H1 (cell line): ENCODE results near the gene ECI1. TPM values are rescaled to one million over a fixed set of nuclear protein-coding genes. Genes with fewer than 3 reads are reported as not detected.

Experiments used
- CTCF ChIA-PET: fragments of 300-600 bp; sonication (Branson Sonifier 250); formaldehyde crosslinking; loops from one replicate; lab custom pipeline; 2021; ENCODE audit not compliant: partially characterized antibody; lab: Charles Lee
- POLR2A ChIA-PET: fragments of 300-600 bp; sonication (Branson Sonifier 250); formaldehyde crosslinking; loops from one replicate; lab custom pipeline; 2021; ENCODE audit warnings: inconsistent platforms; ENCODE audit not compliant: partially characterized antibody; lab: Charles Lee
- DNase-seq, 2 experiments: peaks; one replicate each; pipeline versions ENCODE4 v3.0.0 to v3.0.0-alpha.2; 2010 to 2022; ENCODE audit warnings: low spot score in 2 of 2, low read depth in 1 of 2, mixed read lengths in 1 of 2
- FAIRE-seq: peaks from 2 replicates; lab custom pipeline; 2011; peaks lifted over from hg19 to GRCh38; lab: Jason Lieb, UNC
- H2AFZ ChIP-seq: 2 replicates; pipeline ENCODE4 v1.8.1; 2012; ENCODE audit warnings: low read length, inconsistent platforms
- H2AK5ac ChIP-seq: 2 replicates; pipeline ENCODE4 v1.6.1; 2013; ENCODE audit warnings: low read depth, low read length
- H2BK120ac ChIP-seq: replicated peaks from 2 replicates; pipeline ENCODE3; 2013; ENCODE audit warnings: low read depth, low read length, inconsistent platforms
- H2BK12ac ChIP-seq: 2 replicates; pipeline ENCODE4 v1.6.1; 2013; ENCODE audit warnings: low read depth, low read length
- H2BK15ac ChIP-seq: 2 replicates; pipeline ENCODE4 v1.6.1; 2013; ENCODE audit warnings: low read length
- H2BK20ac ChIP-seq: 2 replicates; pipeline ENCODE4 v1.6.1; 2013; ENCODE audit warnings: low read length
- H2BK5ac ChIP-seq: 2 replicates; pipeline ENCODE4 v1.6.1; 2013; ENCODE audit warnings: low read depth, low read length
- H3K14ac ChIP-seq: 2 replicates; pipeline ENCODE4 v1.6.1; 2013; ENCODE audit warnings: inconsistent platforms; ENCODE audit not compliant: insufficient read length
- H3K18ac ChIP-seq: 2 replicates; pipeline ENCODE4 v1.6.1; 2013; ENCODE audit warnings: low read length; ENCODE audit errors: extremely low read depth
- H3K23ac ChIP-seq: 2 replicates; pipeline ENCODE4 v1.6.1; 2013; ENCODE audit warnings: inconsistent platforms; ENCODE audit not compliant: insufficient read length
- H3K23me2 ChIP-seq: 2 replicates; pipeline ENCODE4 v1.6.1; 2013; ENCODE audit warnings: low read depth, low read length
- H3K27ac ChIP-seq: 2 replicates; pipeline ENCODE4 v1.6.1; 2011; ENCODE audit warnings: low read depth, low read length, inconsistent platforms
- H3K27me3 ChIP-seq, 4 experiments: replicated peaks in 1 of 4; 1 replicate in 1 of 4; 2 replicates in 3 of 4; pipeline versions ENCODE4 v1.6.1 to v1.8.1; 2011 to 2013; ENCODE audit warnings: low read length in 3 of 4, mild to moderate bottlenecking in 3 of 4, inconsistent platforms in 2 of 4, mixed read lengths in 2 of 4, moderate library complexity in 1 of 4; ENCODE audit not compliant: control insufficient read depth in 3 of 4, insufficient read depth in 3 of 4; ENCODE audit errors: extremely low read depth in 1 of 4
- H3K36me3 ChIP-seq, 4 experiments: 2 replicates each; pipeline versions ENCODE4 v1.6.1 to v1.8.1; 2011 to 2013; ENCODE audit warnings: mild to moderate bottlenecking in 4 of 4, low read length in 3 of 4, moderate library complexity in 2 of 4, control low read depth in 1 of 4, inconsistent platforms in 1 of 4; ENCODE audit not compliant: insufficient read depth in 4 of 4, control insufficient read depth in 2 of 4
- H3K4ac ChIP-seq: replicated peaks from 2 replicates; pipeline ENCODE3; 2013; ENCODE audit warnings: low read length, low read depth, mixed read lengths, inconsistent platforms; ENCODE audit not compliant: insufficient read length
- H3K4me1 ChIP-seq, 4 experiments: replicated peaks in 1 of 4; 1 replicate in 1 of 4; 2 replicates in 3 of 4; pipeline versions ENCODE4 v1.6.1 to v1.8.1; 2011 to 2013; ENCODE audit warnings: low read length in 3 of 4, inconsistent platforms in 2 of 4, mixed read lengths in 1 of 4; ENCODE audit not compliant: insufficient read depth in 4 of 4, control insufficient read depth in 3 of 4
- H3K4me2 ChIP-seq, 2 experiments: 2 replicates each; pipeline versions ENCODE4 v1.6.1 to v1.8.1; 2011 to 2013; ENCODE audit warnings: low read depth in 2 of 2, low read length in 2 of 2, control low read depth in 1 of 2, inconsistent platforms in 1 of 2, mild to moderate bottlenecking in 1 of 2; ENCODE audit not compliant: insufficient read depth in 1 of 2
- H3K4me3 ChIP-seq, 4 experiments: fragments of 200-600, 300-600 bp in 1 of 4; sonication (generic), shearing (Covaris generic), sonication (Bioruptor Twin) in 1 of 4; 2 replicates each; pipeline versions ENCODE4 v1.5.1 to v1.8.1; 2011 to 2016; ENCODE audit warnings: low read length in 4 of 4, low read depth in 3 of 4, control low read depth in 2 of 4, inconsistent platforms in 2 of 4, mild to moderate bottlenecking in 2 of 4, mixed read lengths in 1 of 4, moderate library complexity in 1 of 4; ENCODE audit not compliant: insufficient read depth in 2 of 4; ENCODE audit errors: extremely low read depth in 1 of 4
- H3K56ac ChIP-seq: replicated peaks from 2 replicates; pipeline ENCODE3; 2013; ENCODE audit warnings: low read depth, mild to moderate bottlenecking, mixed read lengths, low read length, inconsistent platforms; ENCODE audit not compliant: insufficient read length
- H3K79me1 ChIP-seq: 2 replicates; pipeline ENCODE4 v1.6.1; 2013; ENCODE audit warnings: low read depth, low read length, control low read depth
- H3K79me2 ChIP-seq, 2 experiments: 2 replicates each; pipeline versions ENCODE4 v1.6.1 to v1.8.1; 2012 to 2013; ENCODE audit warnings: low read length in 2 of 2, mild to moderate bottlenecking in 2 of 2, inconsistent platforms in 1 of 2; ENCODE audit not compliant: insufficient read depth in 2 of 2, control insufficient read depth in 1 of 2
- H3K9ac ChIP-seq, 4 experiments: replicated peaks in 1 of 4; 1 replicate in 1 of 4; 2 replicates in 3 of 4; pipeline versions ENCODE4 v1.6.1 to v1.8.1; 2011 to 2013; ENCODE audit warnings: low read depth in 3 of 4, low read length in 3 of 4, control low read depth in 2 of 4, mild to moderate bottlenecking in 2 of 4, moderate library complexity in 2 of 4, inconsistent platforms in 1 of 4; ENCODE audit errors: extremely low read depth in 1 of 4
- H3K9me3 ChIP-seq, 2 experiments: 2 replicates each; pipeline versions ENCODE4 v1.6.1 to v1.8.1; 2012 to 2013; ENCODE audit warnings: mild to moderate bottlenecking in 2 of 2, moderate library complexity in 2 of 2, control low read depth in 1 of 2, inconsistent platforms in 1 of 2, low read depth in 1 of 2, low read length in 1 of 2, mixed read lengths in 1 of 2; ENCODE audit not compliant: insufficient read depth in 2 of 2
- H4K20me1 ChIP-seq, 2 experiments: replicated peaks in 1 of 2; 2 replicates each; pipeline versions ENCODE3 to v1.8.1; 2011 to 2013; ENCODE audit warnings: inconsistent platforms in 2 of 2, low read length in 2 of 2, mild to moderate bottlenecking in 1 of 2; ENCODE audit not compliant: insufficient read depth in 2 of 2, control insufficient read depth in 1 of 2
- H4K5ac ChIP-seq: 2 replicates; pipeline ENCODE4 v1.6.1; 2013; ENCODE audit warnings: low read length, low read depth, mixed read lengths, inconsistent platforms; ENCODE audit not compliant: insufficient read length
- H4K8ac ChIP-seq: 2 replicates; pipeline ENCODE4 v1.8.0; 2013; ENCODE audit warnings: mild to moderate bottlenecking, moderate library complexity, low read length, inconsistent platforms; ENCODE audit not compliant: insufficient read depth; ENCODE audit errors: extremely low read depth
- H4K91ac ChIP-seq: replicated peaks from 2 replicates; pipeline ENCODE3; 2013; ENCODE audit warnings: low read length, mixed read lengths, inconsistent platforms; ENCODE audit not compliant: insufficient read length
- ASH2L ChIP-seq: fragments of 200-600, 300-600 bp; sonication (generic); IDR thresholded peaks from one replicate; pipeline ENCODE4 v1.7.1; 2017; ENCODE audit warnings: low read length
- CBX5 ChIP-seq: fragments of 300-800, 300-1000 bp; sonication (generic); IDR thresholded peaks from 2 replicates; pipeline ENCODE4 v1.7.1; 2016; ENCODE audit warnings: antibody characterized with exemption, low read length, low read depth
- CREB1 ChIP-seq: IDR thresholded peaks from 2 replicates; pipeline ENCODE4 v1.6.1; 2012; ENCODE audit warnings: inconsistent platforms
- E2F6 ChIP-seq: IDR thresholded peaks from 2 replicates; pipeline ENCODE4 v1.6.1; 2012; ENCODE audit warnings: inconsistent platforms
- EGR1 ChIP-seq: IDR thresholded peaks from 2 replicates; pipeline ENCODE4 v1.6.1; 2011; ENCODE audit warnings: low read depth, low read length, borderline replicate concordance
- HDAC6 ChIP-seq: IDR thresholded peaks from one replicate; pipeline ENCODE4 v1.7.1; 2012; ENCODE audit warnings: low read depth, mild to moderate bottlenecking, inconsistent platforms, low read length, moderate library complexity
- PHF8 ChIP-seq: fragments of 200-600 bp; sonication (generic); conservative IDR thresholded peaks from 2 replicates; pipeline ENCODE4 v1.7.1; 2012; ENCODE audit warnings: low read depth, mild to moderate bottlenecking, inconsistent platforms, low read length, moderate library complexity
- POLR2AphosphoS5 ChIP-seq: IDR thresholded peaks from 2 replicates; pipeline ENCODE4 v1.6.1; 2011; ENCODE audit warnings: low read depth, low read length
- POU5F1 ChIP-seq: IDR thresholded peaks from 2 replicates; pipeline ENCODE4 v1.6.1; 2011; ENCODE audit warnings: low read depth, mild to moderate bottlenecking, low read length, moderate library complexity
- USF2 ChIP-seq: IDR thresholded peaks from 2 replicates; pipeline ENCODE4 v1.6.1; 2011; ENCODE audit warnings: low read length, improper control_type of control experiment
- WGBS, 2 experiments: shearing (Covaris generic) in 1 of 2; methylation state at CpG; one replicate each; pipeline versions ENCODE4 v1.1.6 to v1.1.7; 2013 to 2015; ENCODE audit warnings: low lambda C conversion rate in 2 of 2, mixed read lengths in 2 of 2, inconsistent platforms in 1 of 2, low coverage in 1 of 2, missing lambda C conversion rate in 1 of 2; ENCODE audit not compliant: insufficient replicate concordance in 2 of 2, insufficient coverage in 1 of 2, insufficient read length in 1 of 2; ENCODE audit errors: extremely low coverage in 1 of 2, missing lambda C conversion rate in 1 of 2; 5-methylcytosine and 5-hydroxymethylcytosine counted together
- polyA plus RNA-seq, 7 experiments: library from polyadenylated mRNA; depleted of rRNA in 3 of 7; stranded (reverse) in 5 of 7; unstranded in 2 of 7; fragments of >200 nt in 5 of 7; fragments of 200-250 nt in 2 of 7; gene quantifications; 1 replicate in 5 of 7; 2 replicates in 1 of 7; 4 replicates in 1 of 7; pipeline versions ENCODE4 v1.2.1 to v1.2.3, GENCODE V29; 2011 to 2013; ENCODE audit warnings: missing spikeins in 2 of 7, mixed read lengths in 2 of 7
- total RNA-seq: library from RNA; stranded (reverse); fragmentation: NEBNext Ultra II Directional; extraction: Animal tissue kit (Norgen Biotek cat#: 25700); gene quantifications from 2 replicates; pipeline ENCODE4 v1.2.1, GENCODE V29; 2021

ECI1 gene
- total and polyA plus RNA-seq, 2 of the 8 experiments (the other 6 are each of a cell fraction or from before 2014, with no cell fraction given), result 79.5 to 151 TPM

GRCh38 chr16:2229091-2229490 is 22.3 kb downstream of the ECI1 start:
- Histone ChIP-seq H3K4me1 (no peaks in the 10 kb centered on the region), H4K91ac (no peak overlapping the region), H3K14ac (no peak overlapping the region), H2BK20ac (no peak overlapping the region), H3K9me3 (no peaks in the 10 kb centered on the region), H2BK5ac (no peak overlapping the region), H4K5ac (no peak overlapping the region), H3K27ac (no peak overlapping the region), H3K9ac (no peak overlapping the region), H2BK120ac (no peak overlapping the region), H3K23ac (no peak overlapping the region), H4K20me1 (peaks cover 9 to 15% of the 10 kb centered on the region in 2 experiments), H3K18ac (no peak overlapping the region), H2AFZ (no peak overlapping the region), H3K56ac (no peak overlapping the region), H3K4me2 (no peak overlapping the region), H4K8ac (no peak overlapping the region), H2BK15ac (no peak overlapping the region), H3K36me3 (peaks cover 0 to 40% (median 4%) of the 10 kb centered on the region in 4 experiments; a peak in 5 of 8 replicates), H3K79me2 (peaks cover 3 to 26% of the 10 kb centered on the region in 2 experiments; a peak in 2 of 4 replicates), H3K4ac (no peak overlapping the region), H3K27me3 (no peaks in the 10 kb centered on the region), H3K79me1 (peaks cover 3% of the 10 kb centered on the region; the same call in 1 of the 2 replicates), H2BK12ac (no peak overlapping the region), H3K23me2 (no peaks in the 10 kb centered on the region), H3K4me3 (no peak overlapping the region), H2AK5ac (no peak overlapping the region)
- ChIA-PET POLR2A (interaction anchor here (1.2 to 6.7 kb wide), 5 partner anchors 10 to 79 kb away, joined by 3 to 37 read pairs (median 3); partner anchors contain the start of genes BRICD5, ECI1 and TRAF7), CTCF (no interaction called here)
- TF ChIP-seq POU5F1, result no peak
- TF ChIP-seq E2F6, result no peak
- no peak for TF ChIP-seq POLR2AphosphoS5
- no peak for TF ChIP-seq PHF8
- no peak for TF ChIP-seq HDAC6
- TF ChIP-seq EGR1, result no peak
- no peak for TF ChIP-seq CBX5
- TF ChIP-seq USF2, result no peak
- no peak for TF ChIP-seq ASH2L
- no peak for TF ChIP-seq CREB1
- 94% methylated on average over 10 of the region's 12 CpGs; no CpG with 5 or more reads in 1 of the 2 experiments for WGBS, 2 experiments
- DNase-seq, result no peak
- no peak for FAIRE-seq
